Measurements from ENCODE around the gene PDE4D. TPM values are rescaled to one million over a fixed set of nuclear protein-coding genes. Genes with fewer than 3 reads are reported as not detected.

PDE4D gene
- total RNA-seq, 1 experiment from 2014 or later, result 2.4 TPM

DNA sequence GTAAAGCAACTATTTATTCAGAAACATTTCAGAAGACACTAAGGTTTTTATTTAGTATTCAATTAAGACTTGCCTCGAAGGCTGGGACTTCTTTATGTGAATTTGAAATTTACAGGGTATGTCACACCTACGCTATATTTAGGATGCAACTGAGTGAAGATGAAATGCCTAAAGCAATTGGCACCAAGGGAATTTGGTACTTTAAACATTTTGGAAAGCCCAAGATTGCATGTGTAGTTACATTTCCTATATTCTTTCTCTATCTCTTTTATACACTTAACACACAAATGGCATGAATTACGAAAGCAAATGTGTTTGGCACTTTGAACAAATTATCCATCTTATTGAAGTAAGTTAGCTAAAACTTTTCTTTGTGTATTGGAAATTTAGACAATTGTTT is 633.3 kb downstream of the PDE4D start:
- ChIA-PET POLR2A (no interaction called here), CTCF (no interaction called here)
- Histone ChIP-seq H3K4me1 (ENCODE audit: control insufficient read depth, insufficient read depth, low read length) (no peaks in the 10 kb centered on the region), H3K27me3 (ENCODE audit: control insufficient read depth, insufficient read depth, low read length) (no peaks in the 10 kb centered on the region), H3K36me3 (ENCODE audit: control insufficient read depth, insufficient read depth, low read length) (no peaks in the 10 kb centered on the region), H3K4me3 (ENCODE audit: low read depth in 2 of 2, low read length in 2 of 2) (no peak overlapping the region), H3K27ac (ENCODE audit: low read length) (no peak overlapping the region), H3K9me3 (ENCODE audit: control insufficient read depth, insufficient read depth, low read depth, low read length) (no peaks in the 10 kb centered on the region)
- intact Hi-C loops (cut with micrococcal nuclease; ENCODE audit: unreplicated experiment), result no loop called here
- DNase-seq (ENCODE audit: low read depth, low spot score), result no peak
- no TSS peak for BruUV-seq (replicated peaks)
- TF ChIP-seq TCF7L2 (IDR thresholded peaks at IDR 0.05; ENCODE audit: low read depth, low read length), result no peak
- TF ChIP-seq, protein P1, sequence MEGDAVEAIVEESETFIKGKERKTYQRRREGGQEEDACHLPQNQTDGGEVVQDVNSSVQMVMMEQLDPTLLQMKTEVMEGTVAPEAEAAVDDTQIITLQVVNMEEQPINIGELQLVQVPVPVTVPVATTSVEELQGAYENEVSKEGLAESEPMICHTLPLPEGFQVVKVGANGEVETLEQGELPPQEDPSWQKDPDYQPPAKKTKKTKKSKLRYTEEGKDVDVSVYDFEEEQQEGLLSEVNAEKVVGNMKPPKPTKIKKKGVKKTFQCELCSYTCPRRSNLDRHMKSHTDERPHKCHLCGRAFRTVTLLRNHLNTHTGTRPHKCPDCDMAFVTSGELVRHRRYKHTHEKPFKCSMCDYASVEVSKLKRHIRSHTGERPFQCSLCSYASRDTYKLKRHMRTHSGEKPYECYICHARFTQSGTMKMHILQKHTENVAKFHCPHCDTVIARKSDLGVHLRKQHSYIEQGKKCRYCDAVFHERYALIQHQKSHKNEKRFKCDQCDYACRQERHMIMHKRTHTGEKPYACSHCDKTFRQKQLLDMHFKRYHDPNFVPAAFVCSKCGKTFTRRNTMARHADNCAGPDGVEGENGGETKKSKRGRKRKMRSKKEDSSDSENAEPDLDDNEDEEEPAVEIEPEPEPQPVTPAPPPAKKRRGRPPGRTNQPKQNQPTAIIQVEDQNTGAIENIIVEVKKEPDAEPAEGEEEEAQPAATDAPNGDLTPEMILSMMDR (IDR thresholded peaks at IDR 0.05), result no peak
- TF ChIP-seq, protein P2, sequence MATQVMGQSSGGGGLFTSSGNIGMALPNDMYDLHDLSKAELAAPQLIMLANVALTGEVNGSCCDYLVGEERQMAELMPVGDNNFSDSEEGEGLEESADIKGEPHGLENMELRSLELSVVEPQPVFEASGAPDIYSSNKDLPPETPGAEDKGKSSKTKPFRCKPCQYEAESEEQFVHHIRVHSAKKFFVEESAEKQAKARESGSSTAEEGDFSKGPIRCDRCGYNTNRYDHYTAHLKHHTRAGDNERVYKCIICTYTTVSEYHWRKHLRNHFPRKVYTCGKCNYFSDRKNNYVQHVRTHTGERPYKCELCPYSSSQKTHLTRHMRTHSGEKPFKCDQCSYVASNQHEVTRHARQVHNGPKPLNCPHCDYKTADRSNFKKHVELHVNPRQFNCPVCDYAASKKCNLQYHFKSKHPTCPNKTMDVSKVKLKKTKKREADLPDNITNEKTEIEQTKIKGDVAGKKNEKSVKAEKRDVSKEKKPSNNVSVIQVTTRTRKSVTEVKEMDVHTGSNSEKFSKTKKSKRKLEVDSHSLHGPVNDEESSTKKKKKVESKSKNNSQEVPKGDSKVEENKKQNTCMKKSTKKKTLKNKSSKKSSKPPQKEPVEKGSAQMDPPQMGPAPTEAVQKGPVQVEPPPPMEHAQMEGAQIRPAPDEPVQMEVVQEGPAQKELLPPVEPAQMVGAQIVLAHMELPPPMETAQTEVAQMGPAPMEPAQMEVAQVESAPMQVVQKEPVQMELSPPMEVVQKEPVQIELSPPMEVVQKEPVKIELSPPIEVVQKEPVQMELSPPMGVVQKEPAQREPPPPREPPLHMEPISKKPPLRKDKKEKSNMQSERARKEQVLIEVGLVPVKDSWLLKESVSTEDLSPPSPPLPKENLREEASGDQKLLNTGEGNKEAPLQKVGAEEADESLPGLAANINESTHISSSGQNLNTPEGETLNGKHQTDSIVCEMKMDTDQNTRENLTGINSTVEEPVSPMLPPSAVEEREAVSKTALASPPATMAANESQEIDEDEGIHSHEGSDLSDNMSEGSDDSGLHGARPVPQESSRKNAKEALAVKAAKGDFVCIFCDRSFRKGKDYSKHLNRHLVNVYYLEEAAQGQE (IDR thresholded peaks at IDR 0.05; ENCODE audit: insufficient read depth in 1 of 2, low read depth in 2 of 2, low read length in 1 of 2), result no peak
- no peak for TF ChIP-seq POLR2AphosphoS5 (IDR thresholded peaks at IDR 0.05; ENCODE audit: low read depth, low read length)
- no peak for TF ChIP-seq SIN3A (IDR thresholded peaks at IDR 0.05; ENCODE audit: borderline replicate concordance, insufficient read depth, low read depth, low read length)
- in situ Hi-C loops (cut with HindIII; ENCODE audit: low pct_unique_long_range_greater_than_20kb, low sequenced_read_pairs), result no loop called here
- no peak for ATAC-seq

DNA sequence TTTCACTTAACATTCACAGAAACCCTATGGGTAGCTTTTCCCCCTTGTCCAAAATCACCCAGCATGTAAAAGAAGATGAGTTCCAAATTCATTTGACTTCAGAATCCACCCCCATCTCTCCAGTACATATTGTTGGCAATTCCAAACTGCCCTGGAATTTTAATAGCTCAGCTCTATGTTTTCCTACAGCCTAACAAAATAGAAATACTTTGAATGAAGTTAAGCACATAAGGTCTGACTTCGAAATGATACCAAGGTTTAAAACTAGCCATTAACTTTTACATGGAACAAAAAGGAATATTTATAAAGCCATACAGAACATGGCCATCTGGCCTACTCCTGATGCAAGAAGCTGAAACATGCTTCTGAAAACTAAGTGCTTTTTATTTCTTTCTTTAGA is 634.3 kb downstream of the PDE4D start:
- CTCF ChIA-PET, result no interaction called here
- H3K36me3 ChIP-seq (ENCODE audit: control insufficient read depth, insufficient read depth, low read length), result no peaks in the 10 kb centered on the region
- no peak overlapping the region for H3K4me3 ChIP-seq (ENCODE audit: low read depth in 2 of 2, low read length in 2 of 2)
- H3K27me3 ChIP-seq (ENCODE audit: control insufficient read depth, insufficient read depth, low read length), result no peaks in the 10 kb centered on the region
- ATAC-seq (no peak), DNase-seq (ENCODE audit: low read depth, low spot score) (no peak)
- no peak overlapping the region for H3K27ac ChIP-seq (ENCODE audit: low read length)
- in situ Hi-C loops (cut with HindIII; ENCODE audit: low pct_unique_long_range_greater_than_20kb, low sequenced_read_pairs) (no loop called here), intact Hi-C loops (cut with micrococcal nuclease; ENCODE audit: unreplicated experiment) (no loop called here)
- BruUV-seq (replicated peaks), result no TSS peak
- no peaks in the 10 kb centered on the region for H3K4me1 ChIP-seq (ENCODE audit: control insufficient read depth, insufficient read depth, low read length)
- POLR2A ChIA-PET, result no interaction called here
- no peaks in the 10 kb centered on the region for H3K9me3 ChIP-seq (ENCODE audit: control insufficient read depth, insufficient read depth, low read depth, low read length)
- TF ChIP-seq POLR2AphosphoS5 (IDR thresholded peaks at IDR 0.05; ENCODE audit: low read depth, low read length) (no peak), SIN3A (IDR thresholded peaks at IDR 0.05; ENCODE audit: borderline replicate concordance, insufficient read depth, low read depth, low read length) (no peak), TCF7L2 (IDR thresholded peaks at IDR 0.05; ENCODE audit: low read depth, low read length) (no peak)
- TF ChIP-seq, protein P1 (IDR thresholded peaks at IDR 0.05), result no peak
